Stimulated activated CD4-positive, alpha-beta T cell treated with anti-CD3 and anti-CD28 coated beads, Interleukin-12 subunit alpha, Interleukin-12 subunit beta, amount 100 ng/mL, for 4 hours (primary cell): Measurements from ENCODE around the gene HSPA12B.

Experiments used
- DNase-seq: peaks from one replicate; pipeline ENCODE4 v3.0.0-alpha.2; 2020

HSPA12B gene

GRCh38 chr20:3767427-3768341, 35.2 kb downstream of the HSPA12B start, which contains the start of gene ADISSP:
Gene ADISSP (minus strand): TSS chr20:3767753. CDS start chr20:3760100, 7,653 bp downstream.
- DNase-seq = peak; percentile 97

- peak; percentile 73 for DNase-seq
Observed at GRCh38 chr20:3768342-3769130, 36.1 kb downstream of the HSPA12B start.

- no peak for DNase-seq
Observed at GRCh38 chr20:3771552-3772058, 39.1 kb downstream of the HSPA12B start.

- DNase-seq = no peak
Observed at GRCh38 chr20:3775457-3776108, 43.1 kb downstream of the HSPA12B start.

- DNase-seq = no peak
Observed at GRCh38 chr20:3777381-3777715, 44.9 kb downstream of the HSPA12B start.

GRCh38 chr20:3777716-3778629, 45.5 kb downstream of the HSPA12B start:
- DNase-seq = peak; percentile 47

- no peak for DNase-seq
Observed at GRCh38 chr20:3778976-3779375, 46.5 kb downstream of the HSPA12B start.

GRCh38 chr20:3781153-3781910, 48.8 kb downstream of the HSPA12B start, which contains the start of gene SPEF1:
Gene SPEF1 (minus strand): TSS chr20:3781448. CDS start chr20:3781287, 161 bp downstream.
- DNase-seq = no peak

- DNase-seq = no peak
Observed at GRCh38 chr20:3782597-3782996, 50.1 kb downstream of the HSPA12B start.

GRCh38 chr20:3783068-3783489, 50.6 kb downstream of the HSPA12B start:
- no peak for DNase-seq

GRCh38 chr20:3783511-3784195, 51.2 kb downstream of the HSPA12B start:
- no peak for DNase-seq

- DNase-seq = no peak
Observed at GRCh38 chr20:3784216-3784853, 51.9 kb downstream of the HSPA12B start.

- DNase-seq = no peak
Observed at GRCh38 chr20:3784863-3785239, 52.4 kb downstream of the HSPA12B start.

- no peak for DNase-seq
Observed at GRCh38 chr20:3785240-3786125, 53.0 kb downstream of the HSPA12B start.

- DNase-seq = no peak
Observed at GRCh38 chr20:3786126-3786484, 53.6 kb downstream of the HSPA12B start.

GRCh38 chr20:3786665-3787323, 54.3 kb downstream of the HSPA12B start, which contains the start of gene CENPB:
Gene CENPB (minus strand): TSS chr20:3786740. CDS start chr20:3786483, 257 bp downstream.
- peak; percentile 93 for DNase-seq

GRCh38 chr20:3787324-3788014, 55.0 kb downstream of the HSPA12B start:
- no peak for DNase-seq
